Stimulated activated CD4-positive, alpha-beta T cell treated with anti-CD3 and anti-CD28 coated beads, Interleukin-1b, Interleukin-23, amount 100 ng/mL, for 1 hour (primary cell): Measurements from ENCODE around the gene NUDT1.

Experiments
- DNase-seq, 2 donors: peaks; one replicate each; pipeline ENCODE4 v3.0.0-alpha.2; 2020; ENCODE audit warnings: low read depth in 2 of 2

The NUDT1 gene

GRCh38 chr7:2205036-2205780 is 36.8 kb upstream of the NUDT1 start:
- DNase-seq: no peak

- no peak for DNase-seq
These were observed 33.3 kb upstream of the NUDT1 start for GRCh38 chr7:2208712-2209111.

- peak in 1 of 2 donors; percentile 11 for DNase-seq
These were observed 32.7 kb upstream of the NUDT1 start for GRCh38 chr7:2209146-2209960.

GRCh38 chr7:2209961-2210323 is 32.1 kb upstream of the NUDT1 start:
- no peak for DNase-seq

- no peak for DNase-seq
These were observed 31.3 kb upstream of the NUDT1 start for GRCh38 chr7:2210551-2211258.

GRCh38 chr7:2211259-2211880 is 30.7 kb upstream of the NUDT1 start:
- DNase-seq: no peak

- DNase-seq: no peak
These were observed 30.1 kb upstream of the NUDT1 start for GRCh38 chr7:2211926-2212325.

GRCh38 chr7:2212906-2213305 is 29.1 kb upstream of the NUDT1 start:
- no peak for DNase-seq

- no peak for DNase-seq
These were observed 28.3 kb upstream of the NUDT1 start for GRCh38 chr7:2213551-2214215.

GRCh38 chr7:2214636-2215035 is 27.4 kb upstream of the NUDT1 start:
- no peak for DNase-seq

- no peak for DNase-seq
These were observed 26.2 kb upstream of the NUDT1 start for GRCh38 chr7:2215851-2216250.

GRCh38 chr7:2217206-2217605 is 24.8 kb upstream of the NUDT1 start:
- no peak for DNase-seq

GRCh38 chr7:2217716-2218443 is 24.1 kb upstream of the NUDT1 start:
- no peak for DNase-seq

- no peak for DNase-seq
These were observed 23.6 kb upstream of the NUDT1 start for GRCh38 chr7:2218444-2218785.

- DNase-seq: no peak
These were observed 22.9 kb upstream of the NUDT1 start for GRCh38 chr7:2219136-2219535.

GRCh38 chr7:2219606-2220005 is 22.4 kb upstream of the NUDT1 start:
- DNase-seq: no peak

- DNase-seq: no peak
These were observed 22.0 kb upstream of the NUDT1 start for GRCh38 chr7:2220030-2220429.

- DNase-seq: no peak
These were observed 21.5 kb upstream of the NUDT1 start for GRCh38 chr7:2220506-2220905.

- DNase-seq: no peak
These were observed 21.1 kb upstream of the NUDT1 start for GRCh38 chr7:2220954-2221353.

GRCh38 chr7:2222516-2222915 is 19.5 kb upstream of the NUDT1 start:
- no peak for DNase-seq

- DNase-seq: no peak
These were observed 18.7 kb upstream of the NUDT1 start for GRCh38 chr7:2223321-2223720.
